Thymus (tissue), 11 donors: ENCODE data around the gene CCDC83. TPM values are rescaled to one million over a fixed set of nuclear protein-coding genes. Genes with fewer than 3 reads are reported as not detected.
"Not testable (repeated sequence)": the region's sequence is repeated elsewhere in the genome, so short reads cannot be mapped to it uniquely, and the experiment has no call there.

Source experiments
- DNase-seq, 9 donors: peaks; one replicate each; pipeline ENCODE4 v3.0.0-alpha.2; 2013; ENCODE audit warnings: low spot score in 9 of 9, low read depth in 6 of 9, missing footprints in 1 of 9
- H3K27ac ChIP-seq, 2 donors: one replicate each; pipeline ENCODE4 v1.5.1; 2013; ENCODE audit warnings: control low read depth in 1 of 2, low read depth in 1 of 2, low read length in 1 of 2, mild to moderate bottlenecking in 1 of 2, moderate library complexity in 1 of 2
- H3K27me3 ChIP-seq, 2 donors: one replicate each; pipeline ENCODE4 v1.5.1; 2013; ENCODE audit warnings: low read length in 1 of 2; ENCODE audit not compliant: control insufficient read depth in 2 of 2, insufficient read depth in 1 of 2
- H3K36me3 ChIP-seq, 2 donors: one replicate each; pipeline ENCODE4 v1.5.1; 2013; ENCODE audit warnings: low read length in 1 of 2, mild to moderate bottlenecking in 1 of 2, moderate library complexity in 1 of 2; ENCODE audit not compliant: control insufficient read depth in 2 of 2, insufficient read depth in 2 of 2
- H3K4me1 ChIP-seq, 2 donors: one replicate each; pipeline ENCODE4 v1.5.1; 2013; ENCODE audit warnings: low read length in 2 of 2; ENCODE audit not compliant: control insufficient read depth in 2 of 2, insufficient read depth in 2 of 2
- H3K4me3 ChIP-seq, 2 donors: one replicate each; pipeline ENCODE4 v1.5.1; 2013; ENCODE audit warnings: low read length in 2 of 2, control low read depth in 1 of 2, mild to moderate bottlenecking in 1 of 2
- H3K9me3 ChIP-seq, 2 donors: one replicate each; pipeline ENCODE4 v1.5.1; 2013; ENCODE audit warnings: low read length in 1 of 2, mild to moderate bottlenecking in 1 of 2; ENCODE audit not compliant: control insufficient read depth in 2 of 2, insufficient read depth in 1 of 2
- WGBS: extraction: QIAGEN DNeasy Blood & Tissue Kit; methylation state at CpG from one replicate; pipeline ENCODE4 v1.1.7; 2013; 5-methylcytosine and 5-hydroxymethylcytosine counted together
- polyA plus RNA-seq: library from polyadenylated mRNA; stranded (reverse); fragments of 200-250 nt; gene quantifications from one replicate; pipeline ENCODE4 v1.2.3, GENCODE V29; 2013
- total RNA-seq: library from RNA; stranded (reverse); fragments of 120-200 nt; gene quantifications from one replicate; pipeline ENCODE4 v1.2.4, GENCODE V29; 2013
- donor health status: healthy.

The CCDC83 gene
- total and polyA plus RNA-seq, 2 donors: 0.05 TPM; not detected in 1

GRCh38 chr11:85949798-85950197 lies 94.6 kb downstream of the CCDC83 start:
- H3K9me3 ChIP-seq: peaks cover 0 to 12% of the 10 kb centered on the region in 2 donors
- H3K4me1 ChIP-seq: peaks cover 0 to 3% of the 10 kb centered on the region in 2 donors
- DNase-seq: no peak
- no peaks in the 10 kb centered on the region for H3K27me3 ChIP-seq
- 94% methylated on average over 1 of the region's 1 CpG for WGBS
- H3K36me3 ChIP-seq: peaks cover 7% of the 10 kb centered on the region in 2 donors
- H3K4me3 ChIP-seq: no peak overlapping the region
- H3K27ac ChIP-seq: no peak overlapping the region

GRCh38 chr11:85950317-85951048 lies 95.3 kb downstream of the CCDC83 start:
- Histone ChIP-seq H3K9me3 (peaks cover 0 to 6% of the 10 kb centered on the region in 2 donors), H3K27ac (no peak overlapping the region), H3K4me1 (peaks cover 0 to 3% of the 10 kb centered on the region in 2 donors), H3K27me3 (no peaks in the 10 kb centered on the region), H3K4me3 (no peak overlapping the region), H3K36me3 (peaks cover 9 to 11% of the 10 kb centered on the region in 2 donors)
- DNase-seq: no peak
- 97% methylated on average over 8 of the region's 8 CpGs for WGBS

DNA sequence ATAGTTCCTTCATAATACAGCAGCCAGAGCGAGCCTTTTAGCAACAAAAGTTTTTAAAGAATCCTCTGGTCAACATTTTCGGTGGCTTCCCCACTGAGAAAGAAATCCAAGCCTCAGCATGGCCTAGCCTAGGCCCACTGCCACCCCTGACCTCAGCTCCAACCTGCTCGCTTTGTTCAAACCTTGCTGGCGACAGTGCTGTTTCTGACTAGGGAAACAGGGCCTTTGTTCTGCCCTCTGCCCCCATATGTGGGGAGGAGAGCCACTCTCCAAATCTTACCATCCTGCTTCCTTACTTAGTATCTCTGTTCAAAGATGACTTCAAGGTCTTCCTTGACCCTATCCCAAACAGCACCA lies 95.8 kb downstream of the CCDC83 start:
- DNase-seq: no peak
- Histone ChIP-seq H3K27ac (no peak overlapping the region), H3K36me3 (peaks cover 12% of the 10 kb centered on the region in 2 donors), H3K27me3 (no peaks in the 10 kb centered on the region), H3K9me3 (peaks cover 0 to 5% of the 10 kb centered on the region in 2 donors), H3K4me3 (no peak overlapping the region), H3K4me1 (peaks cover 0 to 3% of the 10 kb centered on the region in 2 donors)
- over 99% methylated on average over 4 of the region's 4 CpGs for WGBS

DNA sequence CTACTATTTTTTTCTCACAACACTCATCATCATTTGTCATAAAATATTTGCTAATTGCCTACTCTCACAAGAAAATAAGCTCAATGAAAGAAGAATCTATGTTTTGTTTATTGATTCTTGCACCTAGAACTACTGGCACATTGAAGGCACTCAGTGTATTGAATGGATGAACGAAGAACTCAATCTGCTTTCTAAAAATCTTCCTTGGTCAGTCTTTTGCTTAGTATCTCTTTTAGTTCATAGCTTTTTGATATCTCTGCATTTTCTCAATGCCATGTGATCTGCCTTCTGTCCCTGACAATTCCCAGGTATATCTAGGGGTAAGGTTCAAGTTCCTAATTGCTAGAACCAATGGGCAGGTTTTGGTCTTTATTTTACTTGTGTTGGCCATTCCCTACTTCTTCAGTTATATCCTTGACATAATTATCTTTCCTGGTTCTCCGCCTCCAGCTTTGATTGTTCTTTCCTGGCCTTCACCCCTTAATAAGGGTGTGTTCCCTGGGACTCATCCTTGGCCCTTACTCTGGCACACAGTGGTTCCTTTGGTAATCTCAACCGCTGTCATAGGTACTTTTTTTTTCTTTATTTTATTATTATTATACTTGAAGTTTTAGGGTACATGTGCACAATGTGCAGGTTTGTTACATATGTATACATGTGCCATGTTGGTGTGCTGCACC lies 96.4 kb downstream of the CCDC83 start:
- Histone ChIP-seq H3K27ac (no peak overlapping the region), H3K4me3 (no peak overlapping the region), H3K4me1 (peaks cover 0 to 3% of the 10 kb centered on the region in 2 donors), H3K9me3 (peaks cover 0 to 5% of the 10 kb centered on the region in 2 donors), H3K27me3 (no peaks in the 10 kb centered on the region), H3K36me3 (peaks cover 17 to 18% of the 10 kb centered on the region in 2 donors)
- WGBS: over 99% methylated on average over 3 of the region's 3 CpGs
- no peak for DNase-seq

DNA sequence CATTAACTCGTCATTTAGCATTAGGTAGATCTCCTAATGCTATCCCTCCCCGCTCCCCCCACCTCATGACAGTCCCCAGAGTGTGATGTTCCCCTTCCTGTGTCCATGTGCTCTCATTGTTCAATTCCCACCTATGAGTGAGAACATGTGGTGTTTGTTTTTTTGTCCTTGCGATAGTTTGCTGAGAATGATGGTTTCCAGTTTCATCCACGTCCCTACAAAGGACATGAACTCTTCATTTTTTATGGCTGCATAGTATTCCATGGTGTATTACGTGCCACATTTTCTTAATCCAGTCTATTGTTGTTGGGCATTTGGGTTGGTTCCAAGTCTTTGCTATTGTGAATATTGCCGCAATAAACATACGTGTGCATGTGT lies 96.9 kb downstream of the CCDC83 start:
- H3K4me3 ChIP-seq, H3K9me3 ChIP-seq, H3K27me3 ChIP-seq, H3K27ac ChIP-seq, DNase-seq, H3K4me1 ChIP-seq: not testable (repeated sequence)
- H3K36me3 ChIP-seq: peaks cover 18 to 21% of the 10 kb centered on the region in 2 donors
- 97% methylated on average over 7 of the region's 7 CpGs for WGBS

DNA sequence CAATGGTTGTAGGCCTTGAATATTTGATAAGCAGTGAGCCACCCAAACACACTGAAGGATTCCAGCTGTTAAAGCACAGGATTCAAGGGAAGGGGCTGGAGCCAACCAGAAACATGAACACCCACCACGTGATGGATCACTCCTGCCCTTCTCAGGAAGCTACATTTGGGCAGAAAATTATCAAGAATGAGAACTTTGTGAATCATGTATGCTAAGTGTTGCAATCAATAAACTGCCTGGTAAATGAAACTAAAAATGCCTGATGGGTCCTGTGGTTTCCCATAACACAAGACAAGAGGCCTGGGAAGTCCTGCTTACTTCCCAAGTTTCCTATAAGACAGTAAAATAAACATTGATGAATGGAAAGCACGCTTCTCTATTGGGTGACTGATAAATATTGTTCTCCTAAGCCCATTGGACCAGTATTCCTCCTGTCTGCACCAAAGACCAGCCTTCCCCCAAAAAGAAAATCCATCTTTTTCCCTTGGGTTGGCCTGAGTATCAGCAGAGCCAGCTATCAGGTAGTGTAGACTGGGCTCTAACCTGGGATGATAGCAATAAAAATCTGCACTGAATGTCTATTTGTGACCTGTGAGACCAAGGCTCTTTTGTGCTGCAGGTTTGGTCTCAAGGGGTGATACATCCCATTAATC lies 98.4 kb downstream of the CCDC83 start:
- no peak overlapping the region for H3K27ac ChIP-seq
- H3K36me3 ChIP-seq: peaks cover 18 to 34% of the 10 kb centered on the region in 2 donors
- no peaks in the 10 kb centered on the region for H3K4me1 ChIP-seq
- H3K4me3 ChIP-seq: no peak overlapping the region
- peaks cover 0 to 5% of the 10 kb centered on the region in 2 donors for H3K9me3 ChIP-seq
- 47% methylated on average over 2 of the region's 2 CpGs for WGBS
- no peak for DNase-seq
- no peaks in the 10 kb centered on the region for H3K27me3 ChIP-seq

DNA sequence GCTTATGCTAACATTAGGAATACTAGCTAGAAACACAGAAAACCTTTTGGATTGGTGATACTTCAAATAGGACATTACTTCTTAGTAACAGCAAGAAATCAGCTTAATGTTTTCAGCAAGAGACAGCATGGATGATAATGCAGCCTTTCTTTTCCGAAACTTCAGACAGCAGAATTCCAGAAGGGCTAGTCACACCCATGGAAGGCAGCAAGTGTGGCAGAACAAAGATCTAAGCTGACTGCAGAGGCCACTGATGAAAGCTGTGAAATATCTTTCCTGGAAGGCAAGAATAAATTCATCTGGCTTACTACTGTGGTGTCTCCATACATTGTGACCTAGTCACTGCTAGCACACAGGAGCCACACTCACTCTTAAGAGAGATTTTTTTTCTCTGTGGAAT lies 100.3 kb downstream of the CCDC83 start:
- H3K36me3 ChIP-seq: peaks cover 22 to 47% of the 10 kb centered on the region in 2 donors
- H3K27ac ChIP-seq: no peak overlapping the region
- H3K4me3 ChIP-seq: no peak overlapping the region
- H3K9me3 ChIP-seq: peaks cover 0 to 5% of the 10 kb centered on the region in 2 donors
- DNase-seq: no peak
- no peaks in the 10 kb centered on the region for H3K4me1 ChIP-seq
- 96% methylated on average over 1 of the region's 1 CpG for WGBS
- no peaks in the 10 kb centered on the region for H3K27me3 ChIP-seq

DNA sequence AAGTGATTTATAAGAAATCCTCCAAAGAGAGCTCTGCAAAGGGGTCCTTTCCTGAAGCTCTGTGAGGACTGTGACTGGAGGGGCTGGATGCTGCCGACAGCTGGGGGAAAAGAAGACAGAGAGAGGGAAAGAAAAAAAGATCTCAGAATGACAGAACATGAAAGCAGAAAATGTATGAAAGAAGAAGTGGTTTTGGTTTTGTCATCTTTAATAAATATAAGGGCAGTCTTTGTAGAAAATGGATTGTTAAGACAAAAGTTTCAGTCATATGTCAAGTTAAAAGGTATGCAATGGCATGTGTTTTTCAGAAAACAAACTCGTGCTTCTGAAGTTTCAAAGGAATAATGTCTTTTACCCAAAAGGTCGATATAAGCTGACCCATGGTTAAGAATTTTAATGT lies 105.5 kb downstream of the CCDC83 start:
- no peak for DNase-seq
- Histone ChIP-seq H3K9me3 (no peaks in the 10 kb centered on the region), H3K27me3 (no peaks in the 10 kb centered on the region), H3K27ac (no peak overlapping the region), H3K4me1 (peaks cover 0 to 2% of the 10 kb centered on the region in 2 donors), H3K36me3 (peaks cover 16 to 62% of the 10 kb centered on the region in 2 donors), H3K4me3 (no peak overlapping the region)
- 97% methylated on average over 3 of the region's 3 CpGs for WGBS

- peaks cover 17 to 61% of the 10 kb centered on the region in 2 donors for H3K36me3 ChIP-seq
- no peak for DNase-seq
- H3K9me3 ChIP-seq: no peaks in the 10 kb centered on the region
- H3K27me3 ChIP-seq: no peaks in the 10 kb centered on the region
- H3K4me1 ChIP-seq: peaks cover 0 to 2% of the 10 kb centered on the region in 2 donors
- H3K27ac ChIP-seq: no peak overlapping the region
- WGBS: 78% methylated on average over 6 of the region's 6 CpGs
- H3K4me3 ChIP-seq: no peak overlapping the region
These were observed 105.9 kb downstream of the CCDC83 start for GRCh38 chr11:85961130-85961529.
